Neutrophil (primary cell): ENCODE measurements around the gene TAS1R3.

Experiments
- H3K27ac ChIP-seq: fragments of 200-600 bp; sonication (generic); 2 replicates; pipeline ENCODE4 v1.5.1; 2016; ENCODE audit warnings: mild to moderate bottlenecking, moderate library complexity
- H3K27me3 ChIP-seq: fragments of 200-600 bp; sonication (generic); 2 replicates; pipeline ENCODE4 v1.6.0; 2016; ENCODE audit warnings: mild to moderate bottlenecking
- H3K36me3 ChIP-seq: fragments of 200-600 bp; sonication (generic); 2 replicates; pipeline ENCODE4 v1.5.1; 2017
- H3K4me1 ChIP-seq, 2 experiments: fragments of 200-600 bp in 1 of 2; sonication (generic) in 1 of 2; 1 replicate in 1 of 2; 2 replicates in 1 of 2; pipeline versions ENCODE4 v1.5.1 to v1.6.1; 2013 to 2016; ENCODE audit warnings: low read depth in 1 of 2, low read length in 1 of 2, mild to moderate bottlenecking in 1 of 2, moderate library complexity in 1 of 2; ENCODE audit not compliant: control insufficient read depth in 1 of 2, insufficient read depth in 1 of 2
- H3K4me3 ChIP-seq, 2 experiments: fragments of 200-600 bp in 1 of 2; sonication (generic) in 1 of 2; 1 replicate in 1 of 2; 2 replicates in 1 of 2; pipeline ENCODE4 v1.5.1; 2013 to 2016; ENCODE audit warnings: low read depth in 1 of 2, low read length in 1 of 2, mild to moderate bottlenecking in 1 of 2, moderate library complexity in 1 of 2
- H3K9me3 ChIP-seq: fragments of 200-600 bp; sonication (generic); 2 replicates; pipeline ENCODE4 v1.5.1; 2016
- CTCF ChIP-seq: fragments of 200-600 bp; sonication (generic); IDR thresholded peaks from 2 replicates; pipeline ENCODE4 v1.5.1; 2016; ENCODE audit warnings: antibody characterized with exemption

TAS1R3 gene

GRCh38 chr1:1355416-1355815, 24.3 kb downstream of the TAS1R3 start:
- H3K9me3 ChIP-seq, result no peaks in the 10 kb centered on the region
- peaks cover 0 to 10% of the 10 kb centered on the region in 2 experiments for H3K4me1 ChIP-seq
- H3K27me3 ChIP-seq, result peaks cover 93% of the 10 kb centered on the region
- no peak for TF ChIP-seq CTCF
- no peak overlapping the region for H3K27ac ChIP-seq
- no peaks in the 10 kb centered on the region for H3K36me3 ChIP-seq
- no peak overlapping the region for H3K4me3 ChIP-seq

GRCh38 chr1:1356166-1356795, 25.2 kb downstream of the TAS1R3 start:
- Histone ChIP-seq H3K4me3 (no peak overlapping the region), H3K27ac (no peak overlapping the region), H3K4me1 (peaks cover 0 to 10% of the 10 kb centered on the region in 2 experiments), H3K36me3 (no peaks in the 10 kb centered on the region), H3K27me3 (peaks cover 100% of the 10 kb centered on the region), H3K9me3 (no peaks in the 10 kb centered on the region)
- TF ChIP-seq CTCF, result no peak

GRCh38 chr1:1356796-1357401, 25.8 kb downstream of the TAS1R3 start:
- no peak for TF ChIP-seq CTCF
- Histone ChIP-seq H3K27me3 (peaks cover 100% of the 10 kb centered on the region), H3K4me1 (peaks cover 0 to 10% of the 10 kb centered on the region in 2 experiments), H3K36me3 (no peaks in the 10 kb centered on the region), H3K27ac (no peak overlapping the region), H3K9me3 (no peaks in the 10 kb centered on the region), H3K4me3 (no peak overlapping the region)

GRCh38 chr1:1357871-1358432, 26.9 kb downstream of the TAS1R3 start:
- Histone ChIP-seq H3K9me3 (no peaks in the 10 kb centered on the region), H3K4me1 (peaks cover 0 to 10% of the 10 kb centered on the region in 2 experiments), H3K36me3 (no peaks in the 10 kb centered on the region), H3K27ac (no peak overlapping the region), H3K27me3 (peaks cover 99% of the 10 kb centered on the region), H3K4me3 (no peak overlapping the region)
- TF ChIP-seq CTCF, result no peak

GRCh38 chr1:1358433-1359271, 27.6 kb downstream of the TAS1R3 start, which contains the start of gene MXRA8:
Gene MXRA8, minus strand, starts transcription at chr1:1358555. Its CDS starts 51 bp downstream, at chr1:1358504.
- Histone ChIP-seq H3K9me3 (no peaks in the 10 kb centered on the region), H3K4me3 (no peak within 1 kb of the TSS), H3K4me1 (peaks cover 0 to 10% of the 10 kb centered on the region in 2 experiments), H3K36me3 (no peaks in the 10 kb centered on the region), H3K27me3 (peaks cover 94% of the 10 kb centered on the region), H3K27ac (no peak within 1 kb of the TSS)
- no peak for TF ChIP-seq CTCF
